NK-92 treated with Interleukin-12 subunit alpha and Interleukin-12 subunit beta, amount 100 ng/mL, for 24 hours (cell line): ENCODE data around the gene KXD1.
"Not testable (repeated sequence)": the region's sequence is repeated elsewhere in the genome, so short reads cannot be mapped to it uniquely, and the experiment has no call there.

Experiments
- DNase-seq: peaks from one replicate; lab custom pipeline; 2025; lab: John Stamatoyannopoulos, UW

Gene KXD1

GRCh38 chr19:18580311-18580710 is 22.6 kb downstream of the KXD1 start:
- DNase-seq: no peak

- no peak for DNase-seq
These were observed 28.6 kb downstream of the KXD1 start for GRCh38 chr19:18586306-18586705.

- no peak for DNase-seq
These were observed 29.9 kb downstream of the KXD1 start for GRCh38 chr19:18587561-18587960.

GRCh38 chr19:18587962-18588610 is 30.4 kb downstream of the KXD1 start:
- no peak for DNase-seq

- peak; percentile 88 for DNase-seq
These were observed 31.1 kb downstream of the KXD1 start, which contains the start of gene REX1BD for GRCh38 chr19:18588611-18589379. TSS of gene REX1BD (plus strand) at chr19:18588798. CDS start at chr19:18588802, 4 bp downstream.

- DNase-seq: peak; percentile 86
These were observed 32.0 kb downstream of the KXD1 start for GRCh38 chr19:18589380-18590272.

GRCh38 chr19:18590273-18591272 is 32.9 kb downstream of the KXD1 start:
- no peak for DNase-seq

- DNase-seq: no peak
These were observed 34.2 kb downstream of the KXD1 start for GRCh38 chr19:18591735-18592385.

GRCh38 chr19:18592732-18593131 is 35.1 kb downstream of the KXD1 start:
- not testable (repeated sequence) for DNase-seq

GRCh38 chr19:18593367-18594095 is 35.9 kb downstream of the KXD1 start:
- no peak for DNase-seq

GRCh38 chr19:18594096-18594823 is 36.6 kb downstream of the KXD1 start:
- peak; percentile 40 for DNase-seq

- DNase-seq: no peak
These were observed 37.2 kb downstream of the KXD1 start for GRCh38 chr19:18594824-18595373.

GRCh38 chr19:18595475-18595874 is 37.8 kb downstream of the KXD1 start:
- DNase-seq: no peak

GRCh38 chr19:18596752-18597157 is 39.1 kb downstream of the KXD1 start:
- no peak for DNase-seq

GRCh38 chr19:18597809-18598660 is 40.4 kb downstream of the KXD1 start:
- DNase-seq: no peak

GRCh38 chr19:18599485-18599884 is 41.8 kb downstream of the KXD1 start:
- DNase-seq: no peak

GRCh38 chr19:18600692-18601397 is 43.2 kb downstream of the KXD1 start:
- not testable (repeated sequence) for DNase-seq
